GM19240 (cell line): ENCODE results near the gene CROCC.
"Not testable (repeated sequence)": the region's sequence is repeated elsewhere in the genome, so short reads cannot be mapped to it uniquely, and the experiment has no call there.

ENCODE experiments used
- DNase-seq: peaks from one replicate; pipeline ENCODE4 v3.0.0; 2011; ENCODE audit warnings: low spot score; ENCODE audit not compliant: insufficient read length

The CROCC gene

DNA sequence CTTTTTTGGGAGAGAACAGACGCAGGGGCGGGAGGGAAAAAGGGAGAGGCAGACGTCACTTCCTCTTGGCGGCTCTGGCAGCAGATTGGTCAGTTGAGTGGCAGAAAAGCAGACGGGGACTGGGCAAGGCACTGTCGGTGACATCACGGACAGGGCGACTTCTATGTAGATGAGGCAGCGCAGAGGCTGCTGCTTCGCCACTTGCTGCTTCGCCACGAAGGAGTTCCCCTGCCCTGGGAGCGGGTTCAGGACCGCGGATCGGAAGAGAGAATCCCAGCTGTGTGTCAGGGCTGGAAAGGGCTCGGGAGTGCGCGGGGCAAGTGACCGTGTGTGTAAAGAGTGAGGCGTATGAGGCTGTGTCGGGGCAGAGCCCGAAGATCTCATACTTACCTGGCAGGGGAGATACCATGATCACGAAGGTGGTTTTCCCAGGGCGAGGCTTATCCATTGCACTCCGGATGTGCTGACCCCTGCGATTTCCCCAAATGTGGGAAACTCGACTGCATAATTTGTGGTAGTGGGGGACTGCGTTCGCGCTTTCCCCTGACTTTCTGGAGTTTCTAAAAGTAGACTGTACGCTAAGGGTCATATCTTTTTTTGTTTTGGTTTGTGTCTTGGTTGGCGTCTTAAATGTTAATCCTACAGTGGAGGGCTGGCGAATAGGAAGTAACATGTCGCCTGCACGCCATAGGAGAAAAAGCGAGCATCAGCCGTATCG, 26.0 kb upstream of the CROCC start, which contains the start of gene RNU1-2:
Gene RNU1-2 (plus strand): TSS at position 383 of the 718 bp plus-strand sequence.
- DNase-seq: not testable (repeated sequence)

DNA sequence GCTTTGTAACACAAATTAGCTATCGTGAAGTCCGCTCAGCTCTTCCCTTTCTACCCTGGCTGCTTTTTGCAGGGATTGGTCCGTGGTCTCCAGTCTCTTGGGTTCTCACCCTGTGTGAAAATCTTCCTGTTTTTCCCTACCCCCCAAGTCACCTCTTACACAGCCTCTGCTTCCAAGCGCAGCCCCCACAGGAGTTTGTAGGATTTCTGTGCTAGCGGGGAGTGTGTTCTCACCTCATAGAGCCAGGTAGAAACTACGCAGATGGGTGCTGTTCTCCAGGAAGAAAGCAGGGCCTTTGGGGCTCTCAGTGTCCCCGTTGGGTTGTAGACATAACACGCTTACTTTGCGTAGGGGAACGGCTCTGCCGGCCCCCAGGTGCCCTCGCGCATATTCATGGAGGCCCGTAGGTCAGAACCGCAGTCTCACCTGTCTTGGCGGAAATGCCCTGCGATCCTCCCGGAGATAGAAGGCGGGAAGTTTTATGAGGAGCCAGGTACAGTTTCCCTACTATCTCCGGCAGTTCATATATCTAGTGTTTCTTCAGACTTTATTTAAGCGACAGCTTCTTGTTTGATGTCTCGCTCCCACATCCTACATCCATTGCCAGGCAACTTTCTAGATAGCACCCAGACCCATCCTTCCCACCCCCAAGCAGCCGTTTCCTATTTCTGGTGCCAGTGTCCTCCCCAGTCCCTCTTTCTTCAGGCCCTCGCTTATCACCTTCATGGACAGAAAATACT, 25.2 kb upstream of the CROCC start:
- not testable (repeated sequence) for DNase-seq

DNA sequence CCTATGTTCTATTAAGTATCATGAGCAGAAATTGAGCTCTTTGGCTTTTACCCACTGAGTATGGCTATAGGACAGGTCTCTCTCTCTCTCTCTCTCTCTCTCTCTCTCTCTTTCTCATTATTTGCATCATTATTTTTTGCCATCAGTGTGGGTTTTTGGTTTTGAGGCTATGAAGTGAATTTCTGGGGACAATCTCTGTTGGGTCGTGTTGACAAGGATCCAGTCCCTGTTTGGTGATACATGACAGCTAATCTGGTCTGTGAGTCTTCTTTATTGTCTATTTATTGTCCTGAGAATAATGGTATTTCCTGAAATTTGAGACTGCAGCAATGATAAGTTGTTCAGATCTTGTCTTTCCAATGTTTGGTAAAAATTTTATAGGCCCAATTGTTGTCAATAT, 24.1 kb upstream of the CROCC start:
- not testable (repeated sequence) for DNase-seq

DNA sequence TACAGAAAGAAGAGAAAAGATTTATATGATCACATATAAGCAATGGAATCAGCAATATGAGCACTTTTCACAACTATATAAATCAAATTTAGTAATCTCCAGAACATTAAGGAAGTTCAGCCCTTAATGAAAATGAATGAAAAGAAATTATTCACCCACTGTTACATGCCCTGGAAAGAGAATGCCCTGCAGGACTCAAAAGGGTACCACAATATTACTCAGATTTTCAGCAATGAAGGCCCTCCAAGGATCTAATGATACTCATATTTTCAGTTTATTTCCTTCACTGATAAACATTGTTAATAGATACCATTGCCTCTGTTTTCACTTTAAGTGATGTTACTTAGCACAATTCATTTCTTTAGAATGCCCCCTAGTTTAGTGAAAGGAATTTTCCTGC, 23.4 kb upstream of the CROCC start:
- DNase-seq: not testable (repeated sequence)

DNA sequence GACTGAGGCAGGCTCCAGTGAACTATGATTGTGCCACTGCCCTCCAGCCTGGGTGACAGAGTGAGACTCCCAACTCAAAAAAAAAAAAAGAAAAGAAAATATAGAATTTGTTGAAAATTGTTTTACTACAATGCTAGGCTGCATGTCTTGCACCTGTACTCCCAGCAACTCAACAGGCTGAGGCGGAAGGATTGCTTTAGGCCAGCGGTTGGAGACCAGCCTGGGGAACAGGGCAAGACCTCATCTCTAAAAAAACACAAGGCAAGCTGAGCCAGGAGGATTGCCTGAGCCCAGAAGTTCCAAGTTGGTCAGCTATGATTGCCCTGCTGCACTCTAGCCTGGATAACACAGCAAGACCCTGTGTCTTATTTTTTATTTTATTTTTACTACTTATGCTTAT, 22.7 kb upstream of the CROCC start:
- not testable (repeated sequence) for DNase-seq

DNA sequence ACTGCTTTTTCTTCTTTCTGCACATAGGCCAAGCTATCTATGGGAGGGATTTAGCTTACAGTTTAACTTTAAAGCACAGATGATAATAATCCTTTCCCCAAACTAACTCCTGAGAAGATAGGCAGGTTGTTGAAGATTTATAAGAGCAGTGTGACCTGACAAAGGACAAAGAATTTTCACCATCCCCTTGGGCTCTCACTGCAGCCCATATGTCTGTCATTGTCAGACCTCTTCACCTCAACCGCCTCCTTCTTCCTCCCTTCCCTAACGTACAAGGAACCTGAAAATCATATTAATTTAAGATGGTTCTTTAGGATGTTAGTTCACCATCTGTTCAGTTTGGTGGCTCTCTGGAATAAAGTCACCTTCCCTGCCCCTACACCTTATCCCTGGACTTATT, 21.0 kb upstream of the CROCC start:
- DNase-seq: no peak

DNA sequence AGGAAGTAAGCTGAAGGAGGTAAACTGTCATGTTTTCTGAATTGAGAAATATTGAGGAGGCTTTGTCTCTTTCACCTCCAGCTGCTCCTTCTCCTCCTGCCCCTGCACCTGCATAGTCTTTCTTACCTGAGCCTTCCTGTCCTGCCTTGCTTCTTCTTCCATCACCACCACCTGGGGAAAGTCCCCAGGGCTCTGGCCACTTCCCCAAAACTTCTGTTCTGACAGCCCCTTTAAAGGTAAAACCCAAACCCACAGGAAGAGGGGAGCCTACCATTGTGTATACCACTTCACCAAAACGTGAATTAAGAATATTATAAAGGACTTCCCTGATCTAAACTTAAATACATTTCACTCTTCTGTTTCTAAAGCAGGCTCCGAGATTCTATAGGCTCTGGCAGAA, 20.4 kb upstream of the CROCC start:
- not testable (repeated sequence) for DNase-seq

DNA sequence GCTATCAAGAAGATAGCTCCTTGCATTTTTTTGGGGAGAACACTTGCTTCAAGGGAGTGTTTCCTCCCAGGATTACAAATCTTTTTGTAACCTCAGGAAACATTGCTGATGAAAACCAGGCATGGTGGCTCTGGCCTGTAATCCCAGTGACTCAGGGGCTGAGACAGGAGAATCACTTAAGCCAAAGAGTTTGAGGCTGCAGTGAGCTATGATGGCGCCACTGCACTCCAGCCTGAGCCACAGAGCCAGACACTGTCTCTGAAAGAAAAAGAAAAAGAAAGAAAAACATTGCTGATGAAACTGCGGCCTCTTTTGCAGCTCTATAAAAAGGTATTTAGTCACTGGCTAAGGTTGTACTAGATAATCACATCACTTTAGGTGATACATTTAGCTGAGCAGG, 18.7 kb upstream of the CROCC start:
- no peak for DNase-seq

DNA sequence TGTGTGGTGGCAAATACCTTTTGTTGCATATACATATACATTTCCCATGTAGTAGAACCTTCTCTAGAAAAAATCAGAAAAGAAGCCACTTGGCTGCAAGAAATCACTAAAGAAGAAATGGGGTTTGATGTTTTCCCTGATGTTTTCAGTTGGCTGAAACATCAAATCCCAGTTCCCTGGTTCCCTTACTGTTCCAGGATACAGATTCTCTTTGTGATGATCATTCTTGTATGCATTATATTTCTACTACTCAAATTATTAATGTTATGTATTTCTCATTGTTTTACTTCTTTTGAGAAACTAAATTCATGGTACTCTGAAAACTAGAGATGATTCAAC, 18.3 kb upstream of the CROCC start:
- DNase-seq: no peak

DNA sequence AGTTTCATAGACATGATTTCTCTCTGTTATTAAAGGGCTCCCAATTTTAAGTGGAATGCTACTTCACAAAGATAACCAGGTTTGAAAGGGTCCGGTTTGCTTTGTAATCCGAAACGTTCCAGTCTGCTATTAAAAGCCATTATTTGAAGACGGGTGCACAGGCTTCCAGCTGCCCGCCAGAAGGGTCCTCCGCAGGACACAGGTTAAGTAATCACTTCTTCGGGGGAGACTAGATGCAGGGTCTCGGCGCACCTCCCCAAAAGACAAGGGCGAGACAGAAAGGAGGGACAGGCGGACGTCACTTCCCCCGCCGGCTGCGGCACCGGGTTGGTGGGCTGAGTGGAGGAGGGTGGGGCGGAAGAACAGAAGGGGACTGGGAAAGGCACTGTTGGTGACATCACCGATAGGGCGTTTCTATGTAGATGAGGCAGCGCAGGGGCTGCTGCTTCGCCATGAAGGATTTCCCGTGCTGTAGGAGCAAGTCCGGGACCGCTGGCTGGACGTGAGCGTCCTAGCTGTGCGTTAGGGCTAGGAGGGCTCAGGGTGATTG, 17.1 kb upstream of the CROCC start:
- DNase-seq: peak; percentile 88

DNA sequence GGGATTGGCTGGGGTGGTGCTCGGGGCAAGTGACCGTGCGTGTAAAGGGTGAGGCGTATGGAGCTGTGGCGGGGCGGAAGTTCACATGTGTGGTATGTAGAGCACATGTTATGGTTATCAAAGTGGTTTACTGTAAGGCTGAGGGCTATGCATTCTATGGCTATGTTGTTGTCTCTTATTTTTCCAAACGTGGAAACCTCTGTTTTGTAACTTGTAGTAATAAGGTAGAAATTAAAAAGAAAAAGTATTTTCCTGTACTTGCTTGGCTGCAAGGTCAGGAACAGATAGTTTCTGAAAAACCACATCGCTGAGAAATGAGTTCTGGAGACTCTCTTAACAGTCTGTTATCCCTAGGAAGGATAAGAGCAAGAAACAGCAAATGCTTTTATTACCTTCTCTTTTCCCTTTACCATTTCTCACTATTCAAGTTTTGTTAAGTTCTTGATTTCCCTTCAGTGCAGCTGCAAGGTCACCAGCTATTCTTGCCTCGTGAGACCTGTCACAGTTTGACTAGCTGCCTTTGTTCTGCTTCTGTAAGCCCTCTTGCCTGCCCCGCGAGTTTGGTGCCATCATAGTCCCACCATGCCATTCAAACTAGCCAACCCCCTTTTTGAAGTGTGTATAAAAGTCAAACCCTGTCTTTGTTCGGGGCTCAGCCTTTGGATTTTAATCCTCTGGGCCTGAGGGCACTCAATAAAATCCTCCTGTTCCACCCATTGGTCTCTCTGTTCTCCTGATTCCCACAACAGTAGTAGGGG, 16.4 kb upstream of the CROCC start:
- peak; percentile 51 for DNase-seq

DNA sequence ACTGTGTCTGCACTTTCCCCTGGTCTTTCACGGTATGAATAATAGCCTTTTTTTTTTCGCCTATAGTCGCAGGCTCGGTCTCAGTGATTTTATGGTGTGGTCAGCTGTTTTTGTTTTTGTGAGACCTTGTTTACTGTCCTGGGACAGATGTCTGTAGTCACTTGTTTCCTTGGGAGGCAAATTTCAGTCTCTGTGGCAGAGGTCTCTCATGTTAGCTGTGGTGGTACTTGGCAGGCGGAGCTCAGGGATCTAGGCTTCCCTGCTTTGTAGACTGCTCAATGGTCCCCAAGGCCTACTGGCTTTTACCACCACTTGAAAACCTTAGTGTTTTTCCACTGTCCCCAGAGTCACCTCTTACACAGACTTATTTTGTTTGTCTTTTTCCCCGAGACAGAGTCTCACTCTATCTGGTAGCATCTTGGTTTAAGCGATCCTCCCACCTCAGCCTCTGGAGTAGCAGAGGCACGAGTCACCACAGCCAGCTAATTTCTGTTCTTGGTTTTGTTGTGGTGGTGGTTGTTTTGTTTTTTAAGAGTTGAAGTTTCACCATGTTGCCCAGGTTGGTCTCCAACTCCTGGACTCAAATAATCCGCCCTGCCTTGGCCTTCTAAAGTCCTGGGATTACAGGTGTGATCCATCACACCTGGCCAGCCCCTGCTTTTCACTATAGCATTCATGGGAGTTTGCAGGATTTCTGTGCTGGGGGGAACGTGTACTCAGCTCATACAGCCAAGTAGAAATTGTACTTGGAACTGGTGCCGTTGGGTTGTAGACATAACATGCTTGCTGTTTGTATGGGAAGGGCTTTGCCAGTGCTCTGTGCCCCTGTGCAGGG, 15.6 kb upstream of the CROCC start:
- no peak for DNase-seq

DNA sequence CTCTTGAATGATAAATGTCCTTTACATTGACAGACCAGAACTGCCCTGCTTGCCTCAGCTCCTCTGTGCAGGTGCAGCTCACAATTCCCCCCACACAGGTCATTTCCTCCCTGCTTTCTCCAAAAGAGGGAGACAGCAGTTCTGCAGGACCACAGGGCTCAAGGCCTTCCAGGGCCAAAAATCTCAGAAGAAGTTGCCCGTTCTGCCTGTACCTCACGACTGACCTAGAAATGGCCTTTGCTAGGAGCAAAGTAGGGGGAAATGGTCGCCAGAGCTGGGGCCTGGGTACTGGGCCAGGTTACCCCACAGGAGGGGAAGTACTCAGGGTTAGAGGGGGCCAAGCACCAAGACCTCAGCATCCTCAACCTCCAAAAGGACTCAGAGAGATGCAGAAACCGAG, 14.9 kb upstream of the CROCC start:
- no peak for DNase-seq

DNA sequence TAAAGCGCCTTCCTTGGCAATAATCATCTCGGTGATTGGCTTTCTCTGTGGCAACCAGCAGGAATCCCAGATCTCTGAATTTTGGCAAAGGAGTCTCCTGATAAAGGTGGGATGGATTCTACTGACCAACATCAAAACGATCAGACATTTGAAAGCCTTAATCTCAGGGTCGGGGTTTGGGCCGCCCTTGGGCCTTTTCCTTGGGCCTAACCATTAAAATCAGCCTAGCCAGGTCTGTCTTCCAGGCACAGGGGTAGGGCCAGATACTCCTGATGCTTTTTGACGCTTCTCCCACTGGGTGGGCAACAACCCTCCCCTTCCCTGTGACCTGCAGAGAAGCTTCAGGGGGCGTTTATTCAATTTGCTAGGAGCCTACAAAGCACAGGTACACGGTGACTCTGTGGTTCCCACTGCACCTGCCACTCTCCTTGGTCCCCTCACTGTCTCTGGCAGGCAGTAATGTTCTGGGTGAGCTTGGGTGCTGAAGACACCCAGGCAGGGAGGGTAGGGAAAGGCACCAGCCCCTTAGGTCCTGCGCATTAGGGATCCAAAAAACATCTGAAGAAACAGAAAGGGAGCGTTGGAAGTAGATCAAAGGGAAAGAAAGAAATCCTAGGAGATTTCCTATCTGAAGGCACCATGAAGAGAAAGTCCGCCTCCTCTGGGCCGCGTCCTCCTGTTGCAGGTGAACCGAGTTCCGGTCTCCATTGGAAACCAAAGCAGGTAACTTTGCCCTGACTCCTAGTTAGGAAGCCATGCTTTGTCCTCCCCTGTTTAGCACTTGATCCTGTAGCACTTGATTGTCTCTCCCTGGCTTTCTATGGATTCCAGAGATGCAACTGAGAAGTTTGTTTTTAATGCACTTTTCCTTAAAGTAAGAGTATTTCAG, 13.6 kb upstream of the CROCC start:
- no peak for DNase-seq

DNA sequence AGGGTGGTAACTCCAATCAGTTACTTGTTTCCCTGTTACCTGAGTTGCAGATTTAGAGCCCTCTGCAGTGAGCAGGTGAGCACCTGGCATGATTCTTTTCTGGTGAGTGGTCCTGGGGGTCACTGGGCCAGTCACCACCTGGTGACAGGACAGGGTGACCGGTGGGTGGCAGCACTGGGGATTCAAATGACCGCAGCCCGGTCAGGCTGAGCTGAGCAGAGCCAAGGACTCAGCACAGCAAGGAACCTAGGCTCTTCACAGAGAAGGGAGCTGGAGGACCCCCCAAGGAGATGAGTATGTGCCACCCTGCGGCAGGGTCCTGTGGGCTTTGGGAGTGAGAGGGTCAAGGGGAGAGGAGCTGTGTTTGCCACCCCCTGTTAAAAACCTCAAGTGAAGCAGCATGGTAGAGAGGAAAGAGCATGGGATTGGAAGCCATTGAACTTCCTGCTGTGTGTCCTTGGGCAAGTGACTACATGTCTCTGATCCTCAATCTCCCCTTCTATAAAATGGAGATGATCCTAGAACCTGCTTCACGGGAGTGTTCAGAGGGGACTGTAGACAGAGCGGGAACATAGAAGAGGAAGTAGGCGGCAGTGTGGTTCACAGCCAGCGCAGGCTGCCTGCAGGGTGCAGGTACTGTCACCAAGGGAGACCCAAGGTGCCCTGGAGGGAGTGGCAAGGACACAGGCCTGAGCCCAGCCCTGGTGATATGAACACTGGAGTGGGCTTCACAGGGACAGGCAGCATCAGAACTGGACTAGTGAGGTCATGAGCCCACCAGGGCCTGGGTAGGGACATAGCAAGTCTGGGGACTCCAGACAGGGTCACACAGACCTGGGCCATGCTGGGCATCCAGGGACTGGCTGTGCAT, 9.6 kb upstream of the CROCC start:
- DNase-seq: not testable (repeated sequence)

DNA sequence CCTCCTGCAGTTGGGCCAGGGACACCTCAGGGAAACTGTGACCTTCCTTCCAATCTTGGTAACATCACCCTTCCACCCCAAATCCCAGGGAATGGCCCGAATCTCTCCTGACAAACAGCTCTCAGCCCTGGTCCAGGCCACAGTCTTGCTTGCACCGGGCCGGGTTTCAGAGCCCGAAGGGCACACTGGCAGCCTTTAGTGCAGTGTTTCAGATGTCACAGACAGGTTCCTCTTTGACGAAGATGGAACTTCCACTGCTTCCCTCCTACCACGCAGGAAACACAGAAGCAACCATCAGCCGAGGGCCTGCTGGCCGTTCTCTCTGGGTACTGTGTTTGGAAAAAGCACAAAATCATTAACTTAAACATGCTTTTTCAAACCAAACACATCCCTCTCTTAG, 9.0 kb upstream of the CROCC start:
- DNase-seq: not testable (repeated sequence)

DNA sequence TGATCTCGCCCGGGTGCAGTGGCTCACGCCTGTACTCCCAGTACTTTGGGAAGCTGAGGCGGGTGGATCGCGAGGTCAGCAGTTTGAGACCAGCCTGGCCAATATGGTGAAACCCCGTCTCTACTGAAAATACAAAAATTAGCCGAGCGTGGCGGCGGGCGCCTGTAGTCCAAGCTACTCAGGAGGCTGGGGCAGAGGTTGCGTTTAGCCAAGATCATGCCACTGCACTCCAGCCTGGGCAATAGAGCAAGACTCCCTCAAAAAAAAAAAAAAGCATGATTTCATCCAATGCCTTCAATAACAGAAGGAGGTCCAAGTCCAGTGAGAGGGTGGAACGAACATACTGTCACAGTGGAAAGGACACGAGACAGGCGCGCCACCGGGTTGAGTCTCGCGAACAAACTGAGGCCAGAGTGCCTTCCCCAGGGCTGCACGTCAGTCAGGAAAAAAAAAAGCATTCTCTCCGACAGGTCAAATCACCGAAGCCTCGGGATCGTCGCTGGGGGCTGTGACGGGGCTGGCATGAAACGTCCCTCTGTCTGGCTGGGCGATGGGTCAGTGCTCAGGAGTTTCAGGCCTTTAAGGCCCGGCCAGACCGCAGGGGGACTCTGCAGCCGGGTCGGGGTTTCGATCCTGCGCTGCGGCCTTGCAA, 8.4 kb upstream of the CROCC start:
- DNase-seq: no peak

DNA sequence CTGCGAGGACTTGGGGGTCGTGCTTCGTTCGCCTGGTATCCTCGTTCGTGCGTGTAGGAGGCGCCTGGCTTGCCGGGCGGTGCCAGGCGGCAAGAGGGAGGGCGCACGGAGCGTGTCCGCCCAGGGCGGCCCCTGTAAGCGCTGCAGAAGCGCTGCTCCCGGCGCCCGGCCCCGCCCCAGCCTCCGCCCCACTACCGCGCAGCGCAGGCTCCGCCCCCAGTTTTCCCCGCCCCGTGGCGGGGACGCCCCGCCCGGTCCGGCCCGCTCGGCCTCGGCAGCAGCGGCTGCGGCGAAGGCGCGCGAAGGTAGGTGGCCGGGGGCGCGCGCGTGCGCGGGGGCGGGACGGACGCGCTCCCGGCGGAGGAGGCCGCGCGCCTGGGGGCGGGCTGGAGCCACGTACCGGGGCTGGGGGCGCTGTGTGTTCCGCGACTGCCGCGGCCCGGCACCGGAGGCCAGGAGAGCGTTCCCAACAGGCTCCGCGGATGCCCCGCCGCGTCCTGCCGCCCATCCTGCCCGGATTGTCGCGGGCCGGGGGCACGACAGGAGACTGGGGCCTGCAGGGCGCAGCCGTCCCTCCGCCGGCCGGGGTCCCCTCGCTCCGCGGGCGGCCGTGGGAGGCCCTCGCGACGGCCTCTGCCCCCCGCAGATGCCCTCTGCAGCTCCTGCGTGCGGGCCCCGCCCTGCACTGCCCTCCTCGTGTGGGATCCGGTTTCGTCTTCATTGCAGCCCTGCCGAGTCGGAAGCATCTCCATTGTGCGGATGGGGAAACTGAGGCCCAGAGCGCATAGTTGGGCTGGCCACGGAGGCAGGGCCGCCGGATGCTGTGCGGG, 7.7 kb upstream of the CROCC start:
- peak; percentile 96 for DNase-seq
